Stimulated activated CD4-positive, alpha-beta T cell treated with anti-CD3 and anti-CD28 coated beads, Interleukin-15, amount 100 ng/mL, for 1 hour (primary cell): ENCODE results near the gene C10orf105.

Source experiments
- DNase-seq, 2 donors: peaks; one replicate each; pipeline ENCODE4 v3.0.0-alpha.2; 2020; ENCODE audit warnings: low read depth in 1 of 2, low spot score in 1 of 2

C10orf105 gene

DNA sequence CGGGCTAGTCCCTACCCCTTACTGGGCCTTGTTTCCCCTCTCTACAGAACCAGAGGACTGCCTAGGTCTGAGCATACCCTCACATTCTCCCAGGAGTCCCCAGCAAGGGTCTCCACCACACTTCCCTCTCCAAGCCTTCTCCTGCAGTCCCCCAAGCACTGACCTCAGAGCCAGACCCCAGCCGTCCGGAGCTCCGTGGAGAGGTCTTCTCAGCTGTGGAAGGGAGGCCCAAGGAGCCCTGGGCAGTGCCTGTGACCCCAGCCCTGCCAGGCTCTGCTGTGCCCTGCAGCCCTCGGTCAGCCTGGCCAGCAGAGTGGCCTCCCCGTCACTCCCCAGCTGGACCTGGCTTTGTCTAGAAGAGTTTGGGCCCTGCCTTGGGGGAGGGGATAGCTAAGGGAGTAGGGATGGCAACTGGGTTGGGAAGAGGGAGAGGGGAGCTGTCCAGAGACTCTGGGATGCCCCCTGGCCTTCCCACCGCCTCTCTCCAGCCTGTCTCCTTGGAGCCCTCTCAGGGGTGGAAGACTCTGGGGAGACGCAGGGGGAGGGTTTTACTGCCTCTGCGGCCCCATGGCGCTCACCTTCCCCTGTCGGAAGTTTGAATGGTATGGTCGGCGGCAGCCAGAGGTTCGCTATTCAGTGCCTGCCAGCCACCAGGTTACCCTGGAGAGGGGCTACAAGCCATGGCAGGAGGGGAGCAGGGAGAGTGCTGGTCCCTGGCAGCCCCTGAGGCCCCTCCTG lies at the start of gene C10orf105:
Gene C10orf105, minus strand, starts transcription at position 315 of the 738 bp plus-strand sequence. CDS start 3,441 bp downstream, outside the sequence.
- DNase-seq = no peak

GRCh38 chr10:71767420-71768035 lies 48.0 kb upstream of the C10orf105 start:
- DNase-seq = no peak

- DNase-seq = no peak
Observed at GRCh38 chr10:71766717-71767419, 47.3 kb upstream of the C10orf105 start.

DNA sequence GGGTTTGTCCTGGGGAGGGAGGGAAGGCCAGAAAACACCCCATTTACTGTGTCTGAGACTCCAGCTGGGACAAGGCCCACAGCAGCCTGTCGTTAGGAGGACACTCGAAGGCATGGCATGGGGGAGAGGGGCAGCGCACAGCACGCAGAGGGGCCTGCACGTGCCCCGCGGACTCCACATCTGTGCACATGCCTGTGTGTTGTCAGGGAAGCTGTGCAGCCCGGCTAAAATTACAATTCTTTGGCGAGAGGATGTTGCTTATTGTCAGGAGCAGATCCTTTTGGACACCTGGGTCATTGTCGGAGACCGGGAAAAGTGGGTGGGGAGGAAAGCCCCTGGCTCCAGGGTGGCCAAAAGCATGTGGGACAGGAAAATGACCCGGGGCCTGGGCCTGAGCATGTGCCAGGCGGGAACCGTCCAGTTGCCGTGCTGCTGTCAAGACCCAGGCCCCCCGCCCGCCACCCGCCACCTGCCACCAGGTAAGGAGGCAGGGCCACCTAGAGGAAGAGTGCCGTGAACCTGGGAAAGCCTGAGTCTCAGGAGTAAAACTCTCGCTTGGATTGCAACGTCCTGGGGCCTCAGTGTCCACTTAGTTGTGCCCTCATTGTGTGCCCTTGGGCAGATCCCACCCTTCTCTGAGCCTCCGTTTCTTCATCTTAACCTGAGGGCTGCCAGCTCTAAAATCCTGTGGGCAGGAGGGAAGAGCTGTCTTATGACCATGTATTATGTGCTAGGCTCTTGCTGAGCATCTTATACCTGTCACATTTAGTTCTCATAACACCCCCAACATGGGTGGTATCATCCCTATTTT lies 46.5 kb upstream of the C10orf105 start:
- DNase-seq = no peak

DNA sequence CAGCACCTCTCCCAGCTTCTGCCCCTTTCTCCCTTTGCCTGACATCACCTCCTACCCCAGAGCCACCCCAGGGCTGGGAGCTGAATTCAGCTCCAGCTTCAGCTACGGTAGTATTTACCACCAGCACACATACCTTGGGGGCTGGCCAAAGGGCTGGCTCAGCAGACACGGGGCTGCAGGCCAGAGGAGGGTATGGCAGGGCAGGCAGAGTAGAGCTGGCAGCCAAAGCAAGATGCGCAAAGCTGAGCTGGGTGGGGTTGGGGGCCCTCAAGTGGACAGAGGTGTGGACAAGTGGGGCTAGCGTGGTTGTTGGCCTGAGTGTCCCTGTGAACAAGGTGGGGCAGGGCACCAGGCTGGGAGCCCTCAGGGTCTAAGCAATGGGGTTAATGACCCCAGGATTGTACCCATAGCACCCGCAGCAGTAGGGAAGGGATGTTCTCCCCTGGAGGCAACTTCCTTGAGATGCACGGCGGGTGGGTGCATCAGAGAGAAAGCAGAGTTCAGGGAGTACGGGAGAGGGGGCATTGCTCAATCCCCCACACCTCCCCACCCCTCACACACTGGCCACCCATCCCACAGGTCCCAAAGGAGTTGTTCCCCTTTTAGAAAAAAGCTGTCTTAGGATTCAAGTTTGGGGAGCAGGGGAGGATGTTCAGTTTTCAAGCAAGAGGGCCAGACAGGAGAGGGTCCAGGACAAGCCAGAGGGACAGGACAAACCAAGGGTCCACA lies 45.8 kb upstream of the C10orf105 start:
- no peak for DNase-seq

GRCh38 chr10:71763352-71764127 lies 44.0 kb upstream of the C10orf105 start:
- DNase-seq = no peak

DNA sequence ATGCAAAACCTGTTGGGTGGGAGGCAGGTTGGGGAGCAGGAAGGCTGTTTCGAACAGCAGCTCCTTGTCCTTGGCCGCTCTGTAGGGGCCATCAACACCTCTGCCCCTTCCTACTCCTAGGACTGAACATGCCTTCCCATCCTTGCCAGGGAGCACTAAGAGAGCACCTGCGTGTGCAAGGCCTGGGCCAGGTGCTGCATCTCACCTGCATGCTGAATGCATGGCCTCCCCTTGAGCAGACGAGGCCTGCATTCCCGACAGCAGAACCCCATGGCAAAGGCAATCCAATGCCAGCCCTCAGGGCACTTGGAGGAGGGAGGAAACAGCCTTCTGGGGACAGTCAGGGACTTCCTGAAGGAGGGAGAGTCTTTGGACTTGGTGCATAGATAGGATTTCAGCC lies 42.7 kb upstream of the C10orf105 start:
- DNase-seq = no peak

DNA sequence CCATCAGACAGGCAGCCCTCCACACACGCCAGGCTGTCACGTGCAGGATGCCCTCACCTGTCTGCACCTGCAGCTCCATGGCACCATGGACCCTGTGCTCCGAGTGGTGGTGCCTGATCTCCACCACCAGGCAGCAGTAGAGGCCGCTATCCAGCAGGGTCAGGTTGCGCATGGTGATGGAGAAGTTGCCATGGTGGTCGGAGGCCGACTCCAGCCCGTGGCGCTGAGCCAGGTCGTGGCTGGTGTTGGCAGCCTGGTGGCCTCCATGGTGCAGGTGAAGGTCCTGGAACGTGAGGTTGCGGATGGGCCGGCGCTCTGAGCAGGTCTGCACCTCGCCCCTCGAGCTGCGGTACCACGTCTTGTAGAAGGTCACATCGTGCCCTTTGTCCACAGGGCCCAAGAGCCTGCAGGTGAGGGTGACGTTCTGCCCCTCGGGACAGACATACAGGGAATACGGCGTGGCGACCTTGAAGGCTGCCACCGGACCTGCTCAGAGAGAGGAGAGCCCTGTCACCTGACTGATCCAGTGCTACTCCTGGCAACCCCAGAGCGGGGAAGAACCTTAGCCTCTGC lies 42.0 kb upstream of the C10orf105 start:
- no peak for DNase-seq

DNA sequence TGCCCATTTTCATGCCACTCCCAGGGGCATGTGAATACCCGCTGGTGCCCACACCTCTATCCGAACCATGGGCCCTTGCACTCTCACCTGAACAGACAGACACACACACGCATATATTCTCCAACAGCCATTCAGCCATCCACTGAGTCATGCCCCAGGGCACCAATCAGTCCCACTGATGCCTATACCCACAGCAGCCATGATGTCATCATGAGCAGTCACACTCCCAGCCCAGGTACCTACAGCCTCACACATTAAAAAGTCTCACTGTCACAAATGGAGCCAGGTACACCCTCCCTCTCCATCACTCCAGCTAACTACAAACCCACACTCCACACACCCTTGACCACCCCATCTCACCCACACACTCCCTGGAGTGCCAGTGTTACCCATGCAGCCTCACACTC lies 41.5 kb upstream of the C10orf105 start:
- DNase-seq = no peak

- DNase-seq = no peak
Observed at GRCh38 chr10:71757399-71757922, 37.9 kb upstream of the C10orf105 start.

DNA sequence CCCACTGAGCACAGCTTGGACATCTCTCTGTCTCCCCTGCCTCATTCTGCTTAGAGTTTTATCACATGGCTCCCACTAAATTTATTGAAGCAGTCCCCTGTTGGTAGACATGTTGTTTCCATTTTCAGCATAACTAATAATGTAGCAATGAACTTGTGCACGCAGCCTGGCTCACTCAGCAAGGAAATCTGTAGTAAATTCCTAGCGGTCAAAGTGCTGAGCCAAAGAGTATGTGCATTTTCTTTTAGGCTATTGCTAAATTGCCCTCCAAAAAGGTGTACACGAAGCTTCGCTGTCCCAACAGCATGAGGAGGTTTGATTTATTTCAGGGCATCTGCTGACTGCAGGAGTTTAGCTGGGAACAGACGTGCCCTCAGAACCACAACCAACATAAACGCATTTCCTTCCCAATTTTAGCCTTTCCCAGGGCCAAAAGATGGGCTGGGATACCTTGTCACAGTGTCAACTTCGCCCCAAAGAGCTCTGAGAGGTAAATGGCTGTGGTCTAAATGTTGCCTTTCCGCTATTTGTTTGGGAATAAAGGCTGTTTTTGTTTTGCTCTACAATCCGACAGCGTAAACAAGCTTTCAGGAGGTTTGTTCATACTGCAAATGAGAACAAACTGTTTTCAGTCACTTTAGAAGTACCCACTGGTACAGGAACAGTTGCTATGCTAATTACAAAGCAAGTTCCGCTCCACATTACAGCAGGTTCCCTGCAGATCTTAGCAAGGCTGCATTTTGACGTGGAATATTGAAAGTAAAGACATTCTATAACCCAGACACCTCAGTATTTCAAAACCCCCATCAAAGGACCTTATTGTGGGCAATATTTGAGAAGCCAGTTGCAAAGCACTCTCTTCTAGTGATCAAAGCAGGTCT lies 37.0 kb upstream of the C10orf105 start:
- DNase-seq = no peak

GRCh38 chr10:71755179-71755879 lies 35.8 kb upstream of the C10orf105 start:
- DNase-seq = no peak

DNA sequence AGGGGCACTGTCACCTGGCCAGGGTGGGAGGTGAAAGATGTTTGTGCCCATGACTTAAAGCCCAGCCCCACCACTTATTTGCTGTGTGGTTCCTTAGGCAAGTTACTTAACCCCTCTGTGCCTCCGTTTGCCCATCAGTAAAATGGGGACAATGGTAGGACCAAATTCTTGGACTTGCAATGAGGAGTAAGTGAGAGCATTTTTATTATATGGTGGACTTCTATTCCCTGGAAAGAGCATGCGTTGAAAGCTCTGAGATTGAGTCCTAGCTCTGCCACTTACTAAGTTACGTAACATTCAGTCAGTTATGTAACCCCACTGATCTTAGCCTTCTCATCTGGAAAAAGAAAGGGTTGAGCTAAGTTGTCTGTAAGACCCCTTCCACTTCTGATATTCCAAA lies 35.0 kb upstream of the C10orf105 start:
- DNase-seq = no peak

GRCh38 chr10:71753960-71754505 lies 34.5 kb upstream of the C10orf105 start:
- no peak for DNase-seq

DNA sequence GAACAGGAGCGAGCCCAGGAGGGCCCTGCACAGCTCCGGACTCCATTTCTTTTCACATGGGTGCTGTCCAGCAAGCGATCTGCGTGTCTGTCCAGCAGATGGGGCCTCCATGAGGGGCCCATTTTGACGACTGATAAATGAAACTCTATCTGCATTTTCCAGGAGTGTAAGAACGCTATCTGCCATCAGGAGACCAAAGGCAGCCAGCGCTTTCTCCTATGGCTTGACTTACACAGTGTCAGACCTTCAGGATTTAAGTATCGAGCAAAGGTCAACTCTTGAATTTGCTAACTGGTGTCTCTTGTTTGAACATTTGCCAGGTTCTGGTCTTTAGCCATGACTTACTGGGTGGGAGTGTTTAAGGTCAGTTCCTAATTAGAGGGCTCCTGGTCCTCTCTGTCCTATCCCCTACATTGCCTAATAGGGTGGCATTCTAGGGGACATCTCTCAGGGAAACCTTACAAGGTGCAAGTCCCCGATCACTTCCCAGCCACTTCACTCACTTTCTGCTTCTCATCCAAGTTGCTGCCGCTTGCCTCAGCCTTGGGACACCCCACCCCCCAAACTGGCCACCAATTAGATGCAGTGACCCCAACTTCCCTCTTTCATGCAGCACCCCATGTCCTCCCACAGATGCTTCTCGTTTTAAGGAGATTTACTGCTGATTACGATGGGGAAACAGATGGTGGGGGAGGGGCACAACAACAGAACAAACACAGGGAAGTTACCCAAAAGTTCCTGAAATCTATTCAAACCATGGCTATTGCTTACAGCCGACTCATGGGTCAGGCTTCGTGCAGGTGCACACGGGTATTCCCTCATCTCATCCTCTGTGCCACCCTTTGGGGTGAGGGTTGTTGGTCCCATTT lies 33.7 kb upstream of the C10orf105 start:
- no peak for DNase-seq

DNA sequence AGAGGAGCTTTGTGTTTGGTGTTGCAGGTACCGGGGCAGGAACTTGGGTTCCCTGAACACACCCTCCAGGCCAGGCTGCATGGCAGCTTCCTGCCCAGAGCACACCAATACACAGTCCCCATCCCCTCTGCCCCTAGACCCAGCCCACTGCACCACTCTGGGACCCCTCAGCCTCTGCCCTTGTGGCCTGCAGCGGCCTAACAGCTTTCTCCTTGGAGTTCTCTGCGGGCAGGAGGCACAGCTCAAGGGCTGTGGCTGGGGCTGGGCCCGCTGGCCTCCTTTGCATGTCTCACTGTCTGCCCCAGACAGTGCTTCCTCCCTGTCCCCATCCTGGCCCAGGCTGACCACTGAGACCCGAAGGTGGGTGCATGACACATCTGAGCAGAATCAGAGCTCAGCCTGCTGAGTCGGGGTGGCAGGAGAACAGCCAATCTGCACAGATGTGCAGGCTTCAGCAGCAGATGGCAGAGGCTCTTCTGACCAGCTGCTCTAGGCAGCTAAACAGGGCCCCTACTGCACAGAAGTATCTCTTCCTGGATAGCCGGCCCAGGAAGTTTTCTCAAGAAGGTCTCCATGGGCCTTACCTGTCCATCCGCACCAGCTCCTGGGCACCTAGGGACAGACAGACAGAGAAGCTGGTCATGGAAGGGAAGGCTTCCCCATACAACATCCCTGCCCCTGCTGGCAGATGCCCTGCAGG lies 33.0 kb upstream of the C10orf105 start:
- DNase-seq = no peak
